IPS DF 6.9 (cell line): ENCODE data around the gene KNL1.

Source experiments
- DNase-seq: peaks from one replicate; pipeline ENCODE4 v3.0.0-alpha.2; 2013; ENCODE audit warnings: low read depth, low spot score
- H3K27ac ChIP-seq: one replicate; pipeline ENCODE4 v1.5.1; 2013; ENCODE audit warnings: low read length, control low read depth
- H3K27me3 ChIP-seq: 2 replicates; pipeline ENCODE4 v1.6.1; 2013; ENCODE audit warnings: mild to moderate bottlenecking, low read length; ENCODE audit not compliant: control insufficient read depth, insufficient read depth
- H3K36me3 ChIP-seq: 2 replicates; pipeline ENCODE4 v1.6.1; 2013; ENCODE audit warnings: low read length; ENCODE audit not compliant: control insufficient read depth, insufficient read depth
- H3K4me1 ChIP-seq: 2 replicates; pipeline ENCODE4 v1.6.1; 2013; ENCODE audit warnings: low read length; ENCODE audit not compliant: control insufficient read depth, insufficient read depth
- H3K4me3 ChIP-seq: 2 replicates; pipeline ENCODE4 v1.5.1; 2013; ENCODE audit warnings: mild to moderate bottlenecking, low read length
- H3K9me3 ChIP-seq: 2 replicates; pipeline ENCODE4 v1.6.1; 2013; ENCODE audit warnings: low read length, inconsistent platforms; ENCODE audit not compliant: control insufficient read depth, insufficient read depth
- WGBS: extraction: QIAGEN DNeasy Blood & Tissue Kit; methylation state at CpG from one replicate; pipeline ENCODE4 v1.1.7; 2013; ENCODE audit warnings: mixed read lengths, missing lambda C conversion rate; ENCODE audit not compliant: insufficient read length, insufficient coverage; 5-methylcytosine and 5-hydroxymethylcytosine counted together

Gene KNL1

GRCh38 chr15:40603935-40604334, 9.9 kb downstream of the KNL1 start:
- Histone ChIP-seq H3K9me3 (no peaks in the 10 kb centered on the region), H3K27ac (no peak overlapping the region), H3K4me1 (no peaks in the 10 kb centered on the region), H3K4me3 (no peak overlapping the region), H3K36me3 (no peaks in the 10 kb centered on the region), H3K27me3 (no peaks in the 10 kb centered on the region)
- DNase-seq = no peak

DNA sequence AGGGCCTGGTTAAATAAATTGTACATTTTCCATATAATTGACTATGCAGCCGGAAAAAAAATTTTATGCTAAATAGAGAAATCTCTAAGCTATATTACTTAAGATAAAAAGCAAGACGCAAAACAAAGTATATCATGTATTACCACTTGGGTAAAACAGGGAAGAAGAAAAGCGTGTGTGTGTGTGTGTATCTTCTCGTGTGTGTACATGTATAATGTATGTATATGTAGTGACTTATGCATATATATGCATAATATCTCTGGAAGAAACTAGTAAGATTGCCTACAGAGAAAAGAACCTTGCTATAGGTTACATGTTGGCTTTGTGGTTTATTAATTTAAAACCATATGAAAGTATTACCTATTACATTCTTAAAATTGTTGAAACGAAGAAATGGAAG, 19.0 kb downstream of the KNL1 start:
- Histone ChIP-seq H3K27ac (no peak overlapping the region), H3K36me3 (no peaks in the 10 kb centered on the region), H3K9me3 (no peaks in the 10 kb centered on the region), H3K4me3 (no peak overlapping the region), H3K4me1 (no peaks in the 10 kb centered on the region), H3K27me3 (no peaks in the 10 kb centered on the region)
- no peak for DNase-seq
- WGBS = no CpG with 5 or more reads among the region's 5 CpGs

- H3K27ac ChIP-seq = no peak overlapping the region
- no peaks in the 10 kb centered on the region for H3K9me3 ChIP-seq
- no peaks in the 10 kb centered on the region for H3K36me3 ChIP-seq
- no peaks in the 10 kb centered on the region for H3K4me1 ChIP-seq
- H3K27me3 ChIP-seq = no peaks in the 10 kb centered on the region
- H3K4me3 ChIP-seq = no peak overlapping the region
- WGBS = no CpG with 5 or more reads among the region's 2 CpGs
- DNase-seq = no peak
Observed at GRCh38 chr15:40618023-40618422, 24.0 kb downstream of the KNL1 start.

GRCh38 chr15:40618906-40619305, 24.9 kb downstream of the KNL1 start:
- Histone ChIP-seq H3K9me3 (no peaks in the 10 kb centered on the region), H3K4me1 (no peaks in the 10 kb centered on the region), H3K27ac (no peak overlapping the region), H3K36me3 (no peaks in the 10 kb centered on the region), H3K27me3 (no peaks in the 10 kb centered on the region), H3K4me3 (no peak overlapping the region)
- DNase-seq = no peak

DNA sequence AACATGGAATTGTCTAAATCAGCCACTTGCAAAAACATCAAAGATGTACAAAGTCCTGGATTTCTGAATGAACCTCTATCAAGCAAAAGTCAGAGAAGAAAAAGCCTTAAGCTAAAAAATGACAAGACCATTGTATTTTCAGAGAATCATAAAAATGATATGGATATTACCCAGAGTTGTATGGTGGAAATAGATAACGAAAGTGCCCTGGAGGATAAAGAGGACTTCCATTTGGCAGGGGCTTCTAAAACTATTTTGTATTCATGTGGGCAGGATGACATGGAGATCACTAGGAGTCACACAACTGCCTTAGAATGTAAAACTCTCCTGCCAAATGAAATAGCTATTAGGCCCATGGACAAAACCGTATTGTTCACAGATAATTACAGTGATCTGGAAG, 29.3 kb downstream of the KNL1 start:
- WGBS = no CpG with 5 or more reads among the region's 2 CpGs
- no peak overlapping the region for H3K27ac ChIP-seq
- H3K4me3 ChIP-seq = no peak overlapping the region
- no peaks in the 10 kb centered on the region for H3K27me3 ChIP-seq
- no peak for DNase-seq
- H3K9me3 ChIP-seq = no peaks in the 10 kb centered on the region
- no peaks in the 10 kb centered on the region for H3K4me1 ChIP-seq
- no peaks in the 10 kb centered on the region for H3K36me3 ChIP-seq

GRCh38 chr15:40630313-40630712, 36.3 kb downstream of the KNL1 start:
- WGBS = no CpG with 5 or more reads among the region's 2 CpGs
- Histone ChIP-seq H3K27me3 (no peaks in the 10 kb centered on the region), H3K4me1 (no peaks in the 10 kb centered on the region), H3K4me3 (no peak overlapping the region), H3K27ac (no peak overlapping the region), H3K36me3 (no peaks in the 10 kb centered on the region), H3K9me3 (no peaks in the 10 kb centered on the region)
- DNase-seq = no peak

DNA sequence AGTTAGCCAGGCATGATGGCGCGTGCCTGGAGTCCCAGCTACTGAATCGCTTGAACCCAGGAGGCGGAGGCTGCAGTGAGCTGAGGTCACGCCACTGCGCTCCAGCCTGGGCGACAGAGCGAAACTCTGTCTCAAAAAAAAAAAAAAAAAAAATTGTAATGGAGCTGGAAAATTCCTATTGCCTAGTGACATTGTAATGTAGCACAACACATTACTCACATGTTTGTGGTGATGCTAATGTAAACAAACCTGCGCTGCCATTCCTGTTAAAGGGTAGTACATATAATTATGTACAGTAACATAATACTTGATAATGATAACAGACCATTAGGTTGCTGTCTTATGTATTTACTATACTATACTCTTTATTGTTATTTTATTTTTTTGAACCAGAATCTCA, 39.1 kb downstream of the KNL1 start:
- no peaks in the 10 kb centered on the region for H3K36me3 ChIP-seq
- H3K27me3 ChIP-seq = no peaks in the 10 kb centered on the region
- no peak for DNase-seq

DNA sequence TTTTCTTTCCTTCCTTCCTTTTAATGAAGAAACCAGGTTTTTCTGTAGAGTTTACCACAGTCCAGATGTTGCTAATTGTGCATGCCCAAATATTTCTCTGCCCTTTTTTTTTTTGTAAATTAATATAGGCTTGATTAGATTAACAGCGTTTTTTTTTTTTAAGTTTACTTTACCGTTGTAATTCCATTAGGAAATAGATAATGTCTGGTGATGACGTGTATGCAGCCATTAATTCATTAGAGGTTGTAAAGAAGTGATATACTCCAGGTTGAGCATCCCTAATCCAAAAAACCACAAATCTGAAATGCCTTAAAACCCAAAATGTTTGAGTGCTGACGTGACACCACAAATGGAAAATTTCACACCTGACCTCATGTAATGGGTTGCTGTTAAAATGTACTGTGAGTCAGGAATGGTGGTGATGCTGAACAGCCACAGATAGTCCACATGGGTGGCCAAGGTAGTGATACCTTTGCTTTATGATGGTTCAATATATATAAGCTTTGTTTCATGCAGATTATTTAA, 43.2 kb downstream of the KNL1 start:
- no peak for DNase-seq
- Histone ChIP-seq H3K36me3 (no peaks in the 10 kb centered on the region), H3K9me3 (no peaks in the 10 kb centered on the region), H3K4me3 (no peak overlapping the region), H3K4me1 (no peaks in the 10 kb centered on the region), H3K27me3 (no peaks in the 10 kb centered on the region), H3K27ac (no peak overlapping the region)
- WGBS = no CpG with 5 or more reads among the region's 4 CpGs

More for the DNA sequence above, 39.1 kb downstream of the KNL1 start:
- Histone ChIP-seq H3K9me3 (no peaks in the 10 kb centered on the region), H3K4me3 (no peak overlapping the region), H3K27ac (no peak overlapping the region), H3K4me1 (no peaks in the 10 kb centered on the region)
- no CpG with 5 or more reads among the region's 9 CpGs for WGBS

GRCh38 chr15:40639677-40640076, 45.6 kb downstream of the KNL1 start:
- H3K4me3 ChIP-seq = no peak overlapping the region
- H3K27me3 ChIP-seq = no peaks in the 10 kb centered on the region
- no peak for DNase-seq
- no CpG with 5 or more reads among the region's 5 CpGs for WGBS
- H3K9me3 ChIP-seq = no peaks in the 10 kb centered on the region
- no peak overlapping the region for H3K27ac ChIP-seq
- no peaks in the 10 kb centered on the region for H3K36me3 ChIP-seq
- no peaks in the 10 kb centered on the region for H3K4me1 ChIP-seq

GRCh38 chr15:40647523-40647922, 53.5 kb downstream of the KNL1 start:
- DNase-seq = no peak
- H3K36me3 ChIP-seq = no peaks in the 10 kb centered on the region
- no peak overlapping the region for H3K4me3 ChIP-seq
- H3K9me3 ChIP-seq = no peaks in the 10 kb centered on the region
- no peaks in the 10 kb centered on the region for H3K27me3 ChIP-seq
- no peak overlapping the region for H3K27ac ChIP-seq
- WGBS = no CpG with 5 or more reads among the region's 1 CpG
- no peaks in the 10 kb centered on the region for H3K4me1 ChIP-seq

GRCh38 chr15:40650479-40650878, 56.4 kb downstream of the KNL1 start:
- DNase-seq = no peak
- H3K9me3 ChIP-seq = no peaks in the 10 kb centered on the region
- H3K27ac ChIP-seq = no peak overlapping the region
- no peaks in the 10 kb centered on the region for H3K36me3 ChIP-seq
- H3K27me3 ChIP-seq = no peaks in the 10 kb centered on the region
- H3K4me3 ChIP-seq = no peak overlapping the region
- no peaks in the 10 kb centered on the region for H3K4me1 ChIP-seq
